Bone marrow (tissue), 2 donors: Measurements from ENCODE around the gene SLC6A14.

Source experiments
- DNase-seq, 2 donors: peaks; one replicate each; lab custom pipeline; 2025; lab: John Stamatoyannopoulos, UW

The SLC6A14 gene

DNA sequence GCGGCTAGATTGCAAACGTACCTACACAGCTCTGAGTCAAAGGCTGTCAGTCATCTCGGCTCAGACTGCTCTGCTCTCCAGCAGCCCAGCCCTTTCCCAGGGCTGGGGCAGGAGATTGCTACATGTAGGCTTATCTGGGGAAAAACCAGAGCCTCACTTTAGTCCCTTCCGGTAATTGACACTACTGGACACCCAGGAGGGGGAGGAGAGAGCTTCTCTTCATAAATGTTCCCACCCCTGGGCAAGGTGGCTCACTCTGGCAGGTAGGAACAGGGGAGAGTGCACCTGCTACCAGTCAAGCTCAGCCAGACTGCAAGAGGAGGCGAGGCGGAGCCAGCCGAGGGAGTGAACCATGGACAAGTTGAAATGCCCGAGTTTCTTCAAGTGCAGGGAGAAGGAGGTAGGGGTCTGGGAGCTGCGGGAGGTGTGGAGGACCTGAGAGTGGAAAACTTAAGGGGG, at the start of gene SLC6A14:
Gene SLC6A14 (plus strand): TSS at position 249 of the 459 bp plus-strand sequence. CDS start 104 bp downstream, at position 353.
- no peak for DNase-seq

- DNase-seq = no peak
These were observed 40.7 kb upstream of the SLC6A14 start for GRCh38 chrX:116395752-116396151.

GRCh38 chrX:116399681-116400080, 36.7 kb upstream of the SLC6A14 start:
- DNase-seq = no peak

DNA sequence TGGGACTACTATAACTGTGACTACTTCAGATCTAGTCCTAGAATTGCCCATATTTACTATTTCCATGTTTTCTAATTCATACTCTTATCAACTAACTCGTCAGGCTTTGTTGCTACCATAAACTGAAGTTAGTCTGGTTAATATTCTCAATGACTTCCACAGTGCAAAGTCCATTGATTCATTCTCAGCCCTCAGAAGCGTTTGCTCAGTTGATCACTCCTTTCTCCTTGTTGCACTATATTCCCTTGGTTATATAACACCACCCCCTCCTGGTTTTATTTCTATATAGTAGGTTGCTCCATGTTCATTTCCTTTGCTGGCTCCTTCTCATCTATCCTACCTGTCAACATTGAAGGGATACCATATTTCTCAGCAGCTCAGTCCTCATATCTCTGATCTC, 27.2 kb upstream of the SLC6A14 start:
- DNase-seq = no peak

GRCh38 chrX:116413273-116413672, 23.1 kb upstream of the SLC6A14 start:
- DNase-seq = no peak

DNA sequence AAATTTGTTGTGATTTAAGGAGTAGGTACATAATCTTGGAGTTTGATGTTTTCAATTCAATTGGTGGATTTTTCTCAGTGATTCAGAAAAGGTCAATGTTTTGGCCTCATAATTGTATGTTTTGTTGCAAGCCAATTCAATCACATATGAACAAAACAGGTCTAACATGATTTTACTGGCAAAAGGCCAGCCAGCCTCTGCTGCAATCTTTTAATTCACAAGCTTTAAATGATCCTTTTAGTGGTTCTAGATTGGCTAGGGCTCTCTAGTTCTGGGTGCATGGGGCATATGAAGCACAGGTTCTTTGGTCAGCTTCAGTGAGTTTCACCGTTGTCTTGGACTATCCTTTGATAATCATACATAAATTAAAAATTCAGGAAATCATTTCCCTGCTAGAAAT, 19.2 kb upstream of the SLC6A14 start:
- no peak for DNase-seq

GRCh38 chrX:116417968-116418367, 18.4 kb upstream of the SLC6A14 start:
- DNase-seq = no peak

DNA sequence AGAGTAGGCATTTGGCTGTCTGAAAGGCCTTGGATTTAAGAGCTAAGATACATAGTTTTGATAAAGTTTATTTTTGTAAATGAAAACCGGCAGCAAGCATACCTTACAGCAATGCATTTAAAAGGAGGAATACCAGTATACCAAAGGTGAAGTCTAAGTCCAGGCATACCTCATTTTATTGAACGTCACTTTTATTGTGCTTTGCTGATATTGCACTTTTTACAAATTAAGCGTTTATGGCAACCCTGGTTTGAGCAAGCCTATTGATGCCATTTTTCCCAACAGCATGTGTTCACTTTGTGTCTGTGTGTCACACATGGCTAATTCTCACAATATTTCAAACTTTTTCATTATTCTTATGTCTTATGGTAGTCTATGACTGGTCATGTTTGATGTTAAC, 8.4 kb upstream of the SLC6A14 start:
- no peak for DNase-seq

- DNase-seq = no peak
These were observed 809 bp upstream of the SLC6A14 start for GRCh38 chrX:116435597-116435996.

DNA sequence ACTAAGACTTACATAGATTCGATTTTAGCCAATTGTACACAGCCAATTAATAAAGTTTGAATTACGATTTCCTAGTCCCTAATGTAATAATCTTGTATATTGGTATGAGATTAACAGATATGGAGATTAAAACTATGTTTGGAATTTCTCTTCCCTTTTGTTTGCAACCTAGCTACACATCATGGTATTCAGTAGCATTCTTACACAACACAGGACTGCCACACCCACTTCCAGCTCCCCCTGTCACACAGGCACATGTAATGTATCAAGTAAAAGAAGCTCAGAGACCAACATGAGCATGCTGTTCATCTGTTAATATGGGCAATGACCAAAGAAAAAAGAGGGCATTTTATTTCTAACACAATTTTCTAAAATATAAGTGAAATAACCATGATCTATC, 12.8 kb downstream of the SLC6A14 start:
- DNase-seq = no peak

- DNase-seq = no peak
These were observed 26.4 kb downstream of the SLC6A14 start, which contains the start of gene CT83 for GRCh38 chrX:116462822-116463221. Gene CT83, minus strand, starts transcription at chrX:116462976. Its CDS starts 120 bp downstream, at chrX:116462856.

DNA sequence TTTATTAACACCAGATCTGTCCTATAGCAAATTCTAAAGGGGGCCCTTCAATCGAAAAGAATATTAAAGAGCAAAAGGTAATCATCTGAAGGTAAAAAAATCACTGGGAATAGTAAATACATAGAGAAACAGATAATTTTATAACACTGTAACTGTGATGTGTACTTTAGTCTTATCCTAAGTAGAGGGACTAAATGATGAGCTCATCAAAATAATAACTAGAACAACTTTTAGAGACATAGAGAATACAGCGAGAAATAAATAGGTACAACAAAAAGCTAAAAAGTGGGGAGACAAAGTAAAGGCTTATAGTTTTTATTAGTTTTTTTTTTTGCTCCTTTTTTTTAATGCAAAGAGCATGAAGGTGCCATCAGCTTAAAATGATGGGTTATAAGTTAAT, 43.7 kb downstream of the SLC6A14 start:
- DNase-seq = no peak

- DNase-seq = no peak
These were observed 53.7 kb downstream of the SLC6A14 start for GRCh38 chrX:116490104-116490503.

DNA sequence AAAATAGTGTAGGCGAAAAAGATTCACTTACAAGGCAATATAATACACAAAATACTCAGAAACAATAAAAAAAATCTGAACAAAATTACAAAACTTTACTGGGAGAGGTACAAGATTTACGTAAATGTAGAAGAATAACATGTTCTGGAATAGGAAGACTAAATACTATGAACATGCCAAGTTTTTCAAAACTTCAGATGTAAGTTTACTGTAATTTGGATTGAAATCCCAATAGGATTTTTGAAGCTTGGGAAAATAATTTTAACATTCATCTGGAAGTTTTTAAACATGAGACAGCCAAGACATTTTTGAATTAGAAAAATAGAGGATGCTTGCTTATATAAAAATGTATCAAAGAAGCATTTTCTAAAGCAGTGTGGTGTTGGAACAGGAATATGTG, 56.9 kb downstream of the SLC6A14 start:
- no peak for DNase-seq

GRCh38 chrX:116499780-116500179, 63.4 kb downstream of the SLC6A14 start:
- no peak for DNase-seq
